A172 (cell line): ENCODE results near the gene FAM120A. TPM values are rescaled to one million over a fixed set of nuclear protein-coding genes. Genes with fewer than 3 reads are reported as not detected.
"Not testable (repeated sequence)": the region's sequence is repeated elsewhere in the genome, so short reads cannot be mapped to it uniquely, and the experiment has no call there.

Experiments used
- DNase-seq: peaks from one replicate; pipeline ENCODE4 v3.0.0-alpha.2; 2015; ENCODE audit warnings: low spot score
- total RNA-seq: library from RNA; depleted of rRNA; stranded (reverse); fragments of >200 nt; shearing (Covaris generic); gene quantifications from 2 replicates; pipeline ENCODE4 v1.2.3, GENCODE V29; 2014; rRNA removed

FAM120A gene, protein sequence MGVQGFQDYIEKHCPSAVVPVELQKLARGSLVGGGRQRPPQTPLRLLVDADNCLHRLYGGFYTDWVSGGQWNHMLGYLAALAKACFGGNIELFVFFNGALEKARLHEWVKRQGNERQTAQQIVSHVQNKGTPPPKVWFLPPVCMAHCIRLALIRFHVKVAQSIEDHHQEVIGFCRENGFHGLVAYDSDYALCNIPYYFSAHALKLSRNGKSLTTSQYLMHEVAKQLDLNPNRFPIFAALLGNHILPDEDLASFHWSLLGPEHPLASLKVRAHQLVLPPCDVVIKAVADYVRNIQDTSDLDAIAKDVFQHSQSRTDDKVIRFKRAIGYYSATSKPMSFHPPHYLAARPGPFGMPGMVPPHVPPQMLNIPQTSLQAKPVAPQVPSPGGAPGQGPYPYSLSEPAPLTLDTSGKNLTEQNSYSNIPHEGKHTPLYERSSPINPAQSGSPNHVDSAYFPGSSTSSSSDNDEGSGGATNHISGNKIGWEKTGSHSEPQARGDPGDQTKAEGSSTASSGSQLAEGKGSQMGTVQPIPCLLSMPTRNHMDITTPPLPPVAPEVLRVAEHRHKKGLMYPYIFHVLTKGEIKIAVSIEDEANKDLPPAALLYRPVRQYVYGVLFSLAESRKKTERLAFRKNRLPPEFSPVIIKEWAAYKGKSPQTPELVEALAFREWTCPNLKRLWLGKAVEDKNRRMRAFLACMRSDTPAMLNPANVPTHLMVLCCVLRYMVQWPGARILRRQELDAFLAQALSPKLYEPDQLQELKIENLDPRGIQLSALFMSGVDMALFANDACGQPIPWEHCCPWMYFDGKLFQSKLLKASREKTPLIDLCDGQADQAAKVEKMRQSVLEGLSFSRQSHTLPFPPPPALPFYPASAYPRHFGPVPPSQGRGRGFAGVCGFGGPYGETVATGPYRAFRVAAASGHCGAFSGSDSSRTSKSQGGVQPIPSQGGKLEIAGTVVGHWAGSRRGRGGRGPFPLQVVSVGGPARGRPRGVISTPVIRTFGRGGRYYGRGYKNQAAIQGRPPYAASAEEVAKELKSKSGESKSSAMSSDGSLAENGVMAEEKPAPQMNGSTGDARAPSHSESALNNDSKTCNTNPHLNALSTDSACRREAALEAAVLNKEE
- 57.1 and 65.1 TPM in 2 replicates for total RNA-seq

DNA sequence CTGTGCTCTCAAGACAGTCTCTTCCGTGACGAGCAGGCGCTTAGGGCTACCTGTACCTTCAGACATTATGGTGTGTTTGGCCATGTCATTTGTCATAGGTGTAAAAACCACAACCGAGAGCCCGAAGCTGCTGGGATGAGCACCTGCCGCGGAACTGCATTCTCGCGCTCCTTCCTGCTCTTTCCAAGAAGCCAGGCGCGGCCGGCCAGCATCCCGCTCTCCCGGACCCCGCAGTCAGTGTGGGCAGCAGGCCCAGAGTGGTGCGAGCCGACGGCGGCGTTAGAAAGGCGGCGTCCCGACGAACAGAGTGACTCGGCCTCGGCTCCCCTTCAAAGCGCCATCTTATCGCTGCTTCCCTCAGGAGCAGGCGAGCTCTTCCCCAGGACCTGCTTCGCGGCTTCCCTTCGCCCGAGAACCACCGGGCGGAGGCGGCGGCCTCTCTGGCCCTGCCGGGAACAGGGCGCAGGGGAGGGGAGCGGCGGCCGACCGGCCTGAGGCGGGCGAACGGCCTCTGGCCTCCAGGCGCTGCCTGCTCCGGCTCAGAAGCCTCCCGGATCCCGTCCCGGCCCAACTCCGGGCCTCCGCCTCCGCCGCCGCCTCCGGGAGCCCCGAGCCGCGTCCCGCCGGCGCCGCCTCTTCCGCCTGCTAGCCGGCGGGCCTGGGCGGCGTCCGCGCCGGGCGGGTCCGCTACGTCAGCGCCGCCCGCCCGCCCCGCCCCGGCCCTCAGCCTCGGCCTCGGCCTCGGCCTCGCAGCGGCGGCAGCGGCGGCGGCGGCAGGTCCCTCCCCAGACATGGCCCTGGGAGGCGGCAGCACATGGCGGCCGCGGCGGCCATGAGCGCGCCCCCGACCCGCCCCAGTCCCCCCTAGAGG is at the start of gene FAM120A:
Gene FAM120A (plus strand): TSS at position 741 of the 871 bp plus-strand sequence. CDS start 231 bp downstream, outside the sequence.
- DNase-seq: peak; percentile 31

DNA sequence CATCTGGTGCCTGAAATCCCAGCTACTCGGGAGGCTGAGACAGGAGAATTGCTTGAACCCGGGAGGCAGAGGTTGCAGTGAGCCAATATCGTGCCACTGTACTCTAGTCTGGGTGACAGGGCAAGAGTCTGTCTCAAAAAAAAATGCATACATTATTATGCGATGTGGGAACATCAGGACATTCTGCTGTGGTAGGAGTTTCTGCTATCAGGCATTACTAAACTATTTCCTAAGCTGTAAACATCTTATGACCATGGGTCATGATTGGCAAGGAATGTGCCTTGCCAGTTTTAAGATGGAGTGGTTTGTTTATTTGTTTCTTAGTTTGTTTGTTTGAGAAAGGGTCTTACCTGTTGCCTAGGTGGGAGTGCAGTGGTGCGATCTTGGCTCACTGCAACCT is 45.1 kb upstream of the FAM120A start:
- no peak for DNase-seq

DNA sequence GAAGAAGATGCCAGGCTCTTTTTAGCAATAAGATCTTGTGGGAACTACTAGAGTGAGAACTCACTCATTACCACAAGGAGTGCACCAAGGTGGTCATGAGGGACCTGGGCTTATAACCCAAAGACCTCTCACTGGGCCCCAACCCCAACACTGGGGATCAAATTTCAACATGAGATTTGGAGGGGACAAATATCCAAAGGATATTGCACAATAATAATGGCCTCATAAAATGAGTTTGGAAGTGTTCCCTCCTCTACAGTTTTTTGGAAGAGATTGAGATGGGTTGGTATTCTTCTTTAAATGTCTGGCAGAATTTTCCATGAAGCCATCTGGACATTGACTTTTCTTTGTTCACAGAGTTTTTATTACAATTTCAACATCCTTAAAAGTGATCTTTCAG is 38.0 kb upstream of the FAM120A start:
- DNase-seq: no peak

DNA sequence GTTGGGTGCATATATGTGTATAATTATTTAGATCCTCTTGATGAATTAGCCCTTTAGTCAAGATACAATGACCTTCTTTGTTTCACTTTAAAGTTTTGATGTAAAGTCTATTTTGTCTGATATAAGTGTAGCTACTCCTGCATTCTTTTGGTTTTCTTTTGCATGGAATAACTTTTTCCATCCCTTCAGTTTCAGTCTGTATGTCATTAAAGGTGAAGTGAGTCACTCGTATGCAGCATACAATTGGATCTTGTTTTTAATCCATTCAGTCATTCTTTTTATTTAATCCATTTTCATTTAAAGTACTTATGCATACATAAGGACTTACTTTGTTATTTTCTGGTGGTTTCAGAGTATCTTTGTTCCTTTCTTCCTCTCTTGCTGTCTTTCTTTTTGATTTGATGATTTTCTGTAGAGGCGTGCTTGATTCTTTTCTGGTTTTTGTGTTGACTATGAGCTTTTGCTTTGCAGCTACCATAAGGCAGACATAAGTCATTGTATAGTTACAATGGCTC is 36.3 kb upstream of the FAM120A start:
- DNase-seq: no peak

DNA sequence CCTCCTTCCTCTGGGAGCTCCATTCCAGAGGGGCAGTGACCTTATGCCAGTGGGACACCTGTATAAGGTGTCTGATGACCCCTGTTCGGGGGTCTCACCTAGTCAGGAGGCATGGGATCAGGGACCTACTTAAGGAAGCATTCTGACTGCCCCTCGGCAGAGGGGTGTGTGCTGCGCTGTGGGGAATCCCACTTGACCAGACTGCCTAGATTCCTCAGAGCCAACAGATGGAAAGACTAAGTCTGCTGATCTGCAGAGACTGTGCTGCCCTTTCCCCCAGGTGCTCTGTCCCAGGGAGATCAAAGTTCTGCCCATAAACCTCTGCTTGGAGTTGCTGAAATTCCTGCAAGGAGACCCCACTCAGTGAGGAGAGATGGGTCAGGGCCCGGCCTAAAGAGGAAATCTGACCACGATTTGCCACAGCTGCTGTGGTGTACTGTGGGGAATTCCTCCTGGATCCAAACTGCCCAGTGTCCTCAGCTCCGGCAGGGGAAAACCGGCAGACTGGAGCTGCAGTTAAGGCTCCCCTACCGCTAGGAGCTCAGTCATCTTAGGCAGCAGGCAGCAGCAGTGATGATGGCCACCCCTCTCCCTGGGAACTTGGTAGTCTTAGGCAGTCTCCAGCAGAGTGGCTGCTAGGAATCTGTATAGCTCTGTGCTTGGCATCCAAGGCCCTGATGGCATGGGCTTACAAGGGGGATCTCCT is 34.8 kb upstream of the FAM120A start:
- DNase-seq: no peak

DNA sequence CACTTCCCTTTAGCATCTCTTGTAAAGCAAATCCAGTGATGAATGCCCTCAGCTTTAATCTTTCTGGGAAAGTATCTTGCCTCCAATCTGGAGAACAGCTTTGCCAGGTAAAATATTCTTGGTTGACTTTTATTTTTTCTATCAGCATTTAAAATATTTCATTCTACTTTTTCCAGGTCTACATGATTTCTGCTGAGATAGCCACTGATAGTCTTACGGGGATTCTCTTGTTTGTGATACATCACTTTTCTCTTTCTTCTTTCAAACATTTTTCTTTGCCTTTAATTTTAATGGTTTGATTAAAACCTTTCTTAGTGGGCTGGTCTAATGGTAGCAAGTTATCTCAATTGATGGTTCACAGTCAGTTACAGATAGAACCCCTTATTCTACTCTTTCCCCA is 33.9 kb upstream of the FAM120A start:
- no peak for DNase-seq

DNA sequence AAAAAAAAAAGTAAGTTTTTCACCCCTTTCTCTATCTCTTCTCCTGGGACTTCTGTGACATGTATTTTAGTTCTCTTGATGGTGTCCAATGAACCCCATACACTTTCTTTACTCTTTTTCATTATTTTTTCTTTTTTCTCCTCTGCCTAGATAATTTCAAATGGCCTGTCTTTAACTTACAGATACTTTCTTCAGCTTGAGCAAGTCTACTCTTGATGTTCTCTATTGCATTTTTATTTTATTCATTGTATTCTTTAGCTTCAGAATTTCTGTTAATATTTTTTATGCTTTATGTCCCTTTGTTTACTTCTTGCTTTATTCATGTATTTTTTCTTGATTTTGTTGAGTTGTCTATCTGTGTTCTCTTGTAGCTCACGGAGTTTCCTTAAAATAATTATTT is 32.5 kb upstream of the FAM120A start:
- no peak for DNase-seq

DNA sequence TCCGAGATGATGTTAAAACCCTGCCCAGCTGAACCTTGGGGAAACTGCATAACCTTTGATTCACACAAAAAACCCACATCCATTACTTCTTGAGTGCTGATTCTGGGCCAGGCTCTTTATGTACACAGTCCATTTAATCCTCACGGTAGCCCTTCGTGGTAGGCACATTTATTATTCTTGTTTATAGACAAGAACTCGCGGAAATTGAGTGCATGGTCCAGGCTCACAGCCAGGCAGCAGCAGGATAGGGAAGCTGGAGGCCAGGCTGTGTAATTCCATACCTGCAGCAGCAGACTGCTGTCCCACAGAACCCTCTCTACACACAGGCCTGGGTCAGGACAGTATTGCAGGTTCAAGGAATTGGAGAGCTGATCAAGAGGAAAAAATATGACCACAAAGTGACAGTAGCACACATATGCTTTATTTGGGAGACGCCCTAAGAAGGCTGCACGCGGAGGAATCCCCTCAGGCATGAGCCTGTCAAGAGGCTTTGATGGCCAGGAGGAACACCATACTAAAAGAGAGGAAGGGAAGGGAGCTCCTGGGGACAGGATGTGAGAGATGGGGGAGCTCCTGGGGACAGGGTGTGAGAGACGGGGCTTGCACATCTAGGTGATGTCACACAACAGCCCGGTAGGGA is 28.4 kb upstream of the FAM120A start:
- no peak for DNase-seq

DNA sequence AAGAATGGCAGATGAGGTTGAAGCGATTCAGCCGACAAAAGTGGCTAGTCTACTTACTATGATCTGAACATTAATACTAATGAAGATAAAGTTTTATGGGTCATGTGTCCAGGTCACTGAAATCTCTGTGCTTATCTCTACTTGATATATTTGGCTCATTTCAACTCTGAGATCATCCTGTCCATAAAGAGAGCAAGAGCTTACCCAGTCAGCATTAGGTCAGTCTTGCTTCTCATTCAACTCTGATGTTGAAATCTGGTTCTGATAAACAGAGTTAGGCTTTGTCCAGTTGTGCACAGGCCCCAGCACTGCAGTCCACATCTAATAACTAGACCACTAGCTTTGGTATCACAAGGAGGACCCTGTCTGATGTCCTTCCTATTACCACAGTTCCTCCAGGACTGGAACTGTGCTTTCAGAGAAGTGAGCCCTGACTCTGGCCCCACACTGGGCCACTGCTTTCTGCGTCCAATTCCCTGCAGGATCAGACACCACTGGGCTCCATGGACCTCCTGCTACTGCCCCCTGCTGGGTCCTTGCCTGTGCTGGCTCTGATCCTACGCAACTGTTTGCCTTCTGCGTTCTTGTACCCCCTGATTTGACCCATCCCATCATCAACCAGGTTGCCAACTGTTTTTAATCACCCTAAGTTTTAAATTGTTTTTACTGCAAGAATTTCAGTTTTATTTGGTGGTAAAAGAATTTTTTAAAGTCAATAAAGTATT is 23.7 kb upstream of the FAM120A start:
- no peak for DNase-seq

DNA sequence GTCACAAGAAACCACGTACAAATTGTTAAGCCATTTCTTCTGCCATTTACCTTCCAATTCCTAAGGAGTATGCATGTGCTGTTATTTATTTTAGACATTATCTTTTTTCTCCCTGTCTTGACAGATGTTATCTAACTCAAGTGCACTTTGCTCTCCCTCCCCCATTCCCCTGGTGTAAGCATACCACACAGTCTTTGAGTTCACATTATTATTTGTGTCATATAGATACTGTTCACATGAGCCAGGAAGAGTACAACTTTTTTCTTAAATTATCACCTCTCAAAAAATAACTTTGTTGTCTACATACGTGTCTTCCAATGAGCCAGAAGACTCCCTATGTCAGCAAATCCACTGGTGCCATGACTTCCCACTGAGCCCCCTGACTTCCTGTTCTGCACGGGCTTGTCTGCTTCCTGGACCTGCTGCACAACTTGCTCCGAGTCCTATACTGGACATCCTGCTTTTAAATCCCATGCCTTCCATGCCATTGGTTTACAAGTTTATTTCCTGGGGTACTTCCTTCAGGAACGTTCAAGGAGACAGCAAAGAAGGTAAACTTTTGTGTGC is 19.9 kb upstream of the FAM120A start:
- no peak for DNase-seq

DNA sequence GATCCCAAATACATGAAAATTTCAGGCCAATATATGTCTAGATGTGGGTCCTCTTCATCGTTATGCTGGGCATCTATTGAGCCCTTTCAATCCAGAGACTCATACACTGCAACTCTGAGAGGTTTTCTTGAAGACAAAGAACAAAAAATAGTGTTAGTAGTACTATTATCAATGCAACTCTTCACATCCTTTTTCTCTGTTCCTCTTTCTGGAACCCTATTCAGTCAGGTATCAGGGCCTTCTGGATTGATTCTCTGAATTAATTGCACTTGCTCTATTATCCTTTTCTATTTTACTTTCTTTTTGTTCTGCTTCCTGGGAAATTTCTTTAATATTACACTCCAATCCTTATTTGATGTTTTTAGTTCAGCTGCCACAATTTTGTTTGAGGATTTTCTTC is 18.5 kb upstream of the FAM120A start:
- DNase-seq: no peak

DNA sequence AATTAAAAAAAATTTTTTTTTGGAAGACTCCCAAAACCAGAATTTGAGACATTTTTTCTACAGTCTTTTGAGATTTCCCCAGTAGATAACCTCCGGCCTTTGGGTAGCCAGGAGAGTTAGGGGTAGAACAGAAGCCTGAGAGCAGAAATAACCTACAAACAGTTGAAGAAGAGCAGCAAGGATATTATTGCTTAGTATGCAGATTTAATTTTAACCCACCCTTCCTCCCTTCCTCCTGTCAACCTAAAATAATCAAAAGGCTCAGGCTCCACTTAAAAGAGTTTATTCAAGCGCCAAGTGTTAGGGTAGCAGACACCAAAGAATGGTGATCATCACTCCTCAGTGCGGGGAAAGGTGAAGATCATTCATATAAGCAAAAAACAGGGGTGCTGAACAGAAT is 17.4 kb upstream of the FAM120A start:
- DNase-seq: no peak

DNA sequence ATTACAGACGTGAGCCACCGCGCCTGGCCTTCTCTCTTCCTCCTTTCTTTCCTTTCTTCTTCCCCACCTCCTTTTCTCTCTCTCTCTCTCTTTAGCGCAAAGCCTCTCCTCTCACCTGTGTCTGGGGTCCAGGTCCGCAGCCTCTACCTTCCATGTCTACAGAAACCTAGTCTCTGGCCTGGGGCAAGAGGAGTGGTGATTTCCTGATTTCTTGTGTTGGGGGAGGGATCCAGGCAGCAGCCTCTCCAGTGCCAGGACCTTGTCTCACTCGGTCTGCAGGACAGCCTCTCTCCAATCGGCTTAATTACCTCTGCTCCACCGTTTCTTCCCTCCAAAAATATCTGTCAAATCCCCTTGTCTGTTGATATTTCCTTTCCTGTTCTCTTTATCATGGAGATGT is 16.1 kb upstream of the FAM120A start:
- DNase-seq: no peak

DNA sequence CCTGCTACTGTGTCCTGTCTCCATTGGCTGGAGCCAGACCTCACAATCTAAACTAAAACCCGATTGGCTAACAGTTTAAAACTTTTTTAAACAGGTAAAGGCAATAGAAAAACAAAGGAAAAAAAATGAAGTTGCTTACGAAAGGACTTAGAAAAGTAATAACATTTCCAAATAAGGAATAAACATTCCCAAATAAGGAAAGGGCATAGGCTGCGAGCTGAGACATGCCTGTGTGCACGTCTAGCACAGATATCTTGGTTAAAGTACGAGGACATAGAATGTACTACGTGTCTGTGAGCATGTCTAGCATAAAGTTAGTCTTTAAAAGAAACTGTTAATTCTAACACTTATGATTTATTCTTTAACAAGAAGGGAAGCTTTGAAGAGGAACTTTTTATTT is 15.3 kb upstream of the FAM120A start:
- DNase-seq: no peak

DNA sequence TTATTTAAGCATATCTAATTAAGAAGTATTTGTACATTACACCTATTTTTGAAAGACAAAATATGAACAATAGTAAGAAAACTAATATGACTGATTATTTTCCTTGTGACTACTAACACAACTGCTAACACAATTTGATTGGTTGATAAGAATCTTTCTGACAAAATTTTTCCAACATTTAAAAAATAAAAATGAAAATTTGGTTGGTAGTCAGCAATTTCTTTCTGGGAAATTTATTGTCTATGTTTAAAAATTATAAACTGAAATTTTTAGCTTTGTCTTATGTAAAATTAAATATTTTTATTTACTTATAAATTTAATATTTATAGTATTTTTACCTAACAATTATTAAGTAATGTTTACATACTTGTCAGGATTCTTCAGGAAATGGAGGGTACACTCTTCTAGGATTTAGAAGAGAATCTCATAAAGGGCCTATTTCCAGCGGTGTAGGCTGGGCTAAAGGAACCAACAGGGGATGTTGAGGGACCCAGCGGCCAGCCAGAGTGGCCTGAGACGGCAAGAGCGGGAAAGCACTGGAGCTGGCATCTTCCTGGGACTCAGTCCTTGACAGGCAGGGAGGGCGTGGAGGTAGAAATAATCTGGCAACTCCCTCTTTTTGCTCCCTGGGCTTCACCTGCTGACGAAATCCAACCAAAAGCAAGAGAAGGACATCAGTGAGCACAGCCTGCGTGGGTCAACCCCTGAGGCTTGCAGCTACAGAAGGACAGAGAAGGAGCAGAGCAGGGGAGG is 14.7 kb upstream of the FAM120A start:
- no peak for DNase-seq

DNA sequence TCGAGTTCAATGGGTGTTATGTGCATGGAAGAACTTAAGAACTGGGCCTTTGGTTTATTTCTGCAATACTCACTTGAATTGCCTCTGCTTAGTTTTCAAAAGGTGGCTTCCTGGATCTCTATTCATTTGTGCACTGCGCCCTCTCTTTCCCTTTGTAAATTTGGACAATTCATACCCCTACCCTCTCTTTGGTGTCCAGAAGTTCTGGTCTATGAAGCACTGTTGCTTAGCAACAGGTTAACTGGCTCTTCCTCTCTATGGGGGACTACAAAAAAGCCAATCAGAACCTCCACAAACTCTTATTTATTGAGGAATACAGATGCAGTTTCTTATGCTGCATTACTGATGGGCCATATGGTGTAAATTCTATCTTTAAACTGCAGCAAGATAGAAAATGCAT is 13.5 kb upstream of the FAM120A start:
- DNase-seq: no peak

DNA sequence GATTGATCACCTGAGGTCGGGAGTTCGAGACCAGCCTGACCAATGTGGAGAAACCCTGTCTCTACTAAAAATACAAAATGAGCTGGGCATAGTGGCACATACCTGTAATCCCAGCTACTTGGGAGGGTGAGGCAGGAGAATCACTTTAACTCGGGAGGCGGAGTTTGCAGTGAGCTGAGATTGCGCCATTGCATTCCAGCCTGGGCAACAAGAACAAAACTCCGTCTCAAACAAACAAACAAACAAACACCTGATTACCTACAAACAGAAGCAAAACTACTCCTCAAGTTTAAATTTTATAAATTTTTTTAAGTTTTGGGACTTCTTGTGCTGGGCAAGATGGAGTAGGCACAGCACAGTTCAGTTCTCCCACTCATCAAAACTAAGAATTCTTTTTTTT is 12.2 kb upstream of the FAM120A start:
- DNase-seq: not testable (repeated sequence)

DNA sequence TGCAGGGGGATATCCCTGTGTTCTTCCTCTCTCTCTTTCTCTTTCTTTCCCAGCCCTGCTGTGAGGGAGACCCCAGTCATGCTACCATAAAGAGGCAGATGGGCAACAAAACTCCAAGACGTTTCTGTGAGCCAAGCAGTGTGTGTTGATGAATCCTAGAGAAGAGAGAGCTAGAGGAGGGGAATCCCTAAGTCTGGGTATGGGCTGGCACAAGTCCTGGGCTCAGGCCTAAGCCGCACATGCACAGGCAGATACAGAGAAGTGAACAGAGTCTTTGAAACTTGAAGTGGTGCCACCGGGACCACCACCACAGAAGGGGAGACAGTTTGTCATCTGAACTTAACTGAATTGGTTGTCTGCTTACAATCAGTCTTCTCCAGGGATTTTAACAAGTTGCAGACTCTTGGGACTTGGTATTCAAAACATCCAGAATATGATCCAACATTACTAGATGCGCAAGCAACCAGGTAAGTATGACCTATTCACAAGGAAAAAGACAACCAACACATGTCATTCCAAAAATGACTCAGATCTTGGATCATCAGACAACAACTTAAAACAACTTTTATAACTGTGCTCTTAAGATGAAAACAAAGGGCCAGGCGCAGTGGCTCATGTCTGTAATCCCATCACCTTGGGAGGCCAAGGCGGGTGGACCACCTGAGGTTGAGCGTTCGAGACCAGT is 10.4 kb upstream of the FAM120A start:
- no peak for DNase-seq
